H1 (cell line): ENCODE results near the gene SCNN1A. TPM values are rescaled to one million over a fixed set of nuclear protein-coding genes. Genes with fewer than 3 reads are reported as not detected.

Source experiments
- E2F6 ChIP-seq: IDR thresholded peaks from 2 replicates; pipeline ENCODE4 v1.6.1; 2012; ENCODE audit warnings: inconsistent platforms
- EGR1 ChIP-seq: IDR thresholded peaks from 2 replicates; pipeline ENCODE4 v1.6.1; 2011; ENCODE audit warnings: low read depth, low read length, borderline replicate concordance
- GTF2F1 ChIP-seq: IDR thresholded peaks from 2 replicates; pipeline ENCODE4 v1.6.1; 2012; ENCODE audit warnings: low read depth, low read length, improper control_type of control experiment, borderline replicate concordance
- polyA plus RNA-seq, 7 experiments: library from polyadenylated mRNA; depleted of rRNA in 3 of 7; stranded (reverse) in 5 of 7; unstranded in 2 of 7; fragments of >200 nt in 5 of 7; fragments of 200-250 nt in 2 of 7; gene quantifications; 1 replicate in 5 of 7; 2 replicates in 1 of 7; 4 replicates in 1 of 7; pipeline versions ENCODE4 v1.2.1 to v1.2.3, GENCODE V29; 2011 to 2013; ENCODE audit warnings: missing spikeins in 2 of 7, mixed read lengths in 2 of 7
- total RNA-seq: library from RNA; stranded (reverse); fragmentation: NEBNext Ultra II Directional; extraction: Animal tissue kit (Norgen Biotek cat#: 25700); gene quantifications from 2 replicates; pipeline ENCODE4 v1.2.1, GENCODE V29; 2021

SCNN1A gene
- total and polyA plus RNA-seq, 2 of the 8 experiments (the other 6 are each of a cell fraction or from before 2014, with no cell fraction given) = 85.5 to 156 TPM

GRCh38 chr12:6321905-6322304 lies 53.5 kb downstream of the SCNN1A start (continued):
- TF ChIP-seq E2F6 (no peak), EGR1 (no peak), GTF2F1 (no peak)
- TF ChIP-seq, all 59 proteins: peak for 0
